HCT116 (cell line): Measurements from ENCODE around the gene COA1.

ENCODE experiments used
- CEBPB ChIP-seq: IDR thresholded peaks from 2 replicates; pipeline ENCODE4 v1.6.1; 2012; ENCODE audit warnings: low read depth
- YY1 ChIP-seq: IDR thresholded peaks from 2 replicates; pipeline ENCODE4 v1.6.1; 2011; ENCODE audit warnings: low read length, low read depth, moderate library complexity, mild to moderate bottlenecking; ENCODE audit not compliant: insufficient replicate concordance; ENCODE audit errors: extremely low read depth
- TF ChIP-seq, protein P1 (sequence below), 3 experiments: fragments of 200-600 bp in 1 of 3; sonication (generic) in 1 of 3; IDR thresholded peaks in 2 of 3; conservative IDR thresholded peaks in 1 of 3; 2 replicates each; pipeline ENCODE4 v1.5.1; 2012 to 2017; ENCODE audit warnings: low read depth in 2 of 3, low read length in 2 of 3, antibody characterized with exemption in 1 of 3, borderline replicate concordance in 1 of 3, control low read depth in 1 of 3, mild to moderate bottlenecking in 1 of 3, mixed read lengths in 1 of 3, mixed run types in 1 of 3, moderate library complexity in 1 of 3; ENCODE audit not compliant: insufficient read depth in 1 of 3
- TF ChIP-seq, protein P2 (sequence below): IDR thresholded peaks from 2 replicates; pipeline ENCODE4 v1.6.1; 2011; ENCODE audit warnings: mild to moderate bottlenecking, low read length, moderate library complexity; ENCODE audit not compliant: insufficient replicate concordance; ENCODE audit errors: extremely low read depth
- TF ChIP-seq, protein P3 (sequence below): IDR thresholded peaks from 2 replicates; pipeline ENCODE4 v1.6.1; 2012; ENCODE audit warnings: low read depth

DNA sequence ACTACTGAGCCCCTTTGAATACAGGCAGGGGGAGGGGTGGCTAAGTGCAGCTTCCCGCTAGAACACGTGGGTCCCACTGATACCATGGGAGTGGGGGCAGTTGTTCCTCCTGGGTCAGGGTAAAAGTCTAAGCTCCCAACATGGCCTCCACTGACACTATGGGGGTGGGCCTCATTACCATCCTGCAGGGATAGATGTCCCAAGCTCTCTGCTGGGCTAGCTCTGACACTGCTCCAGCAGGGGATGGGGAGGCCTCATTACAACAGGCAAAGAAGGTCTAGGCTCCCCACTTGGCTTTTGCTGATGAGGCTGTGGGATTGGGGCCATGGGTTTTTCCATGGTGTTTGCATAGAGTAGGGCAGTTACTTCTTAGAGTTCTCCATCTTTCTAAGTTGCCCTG lies 94.9 kb downstream of the COA1 start:
- TF ChIP-seq, protein P1, sequence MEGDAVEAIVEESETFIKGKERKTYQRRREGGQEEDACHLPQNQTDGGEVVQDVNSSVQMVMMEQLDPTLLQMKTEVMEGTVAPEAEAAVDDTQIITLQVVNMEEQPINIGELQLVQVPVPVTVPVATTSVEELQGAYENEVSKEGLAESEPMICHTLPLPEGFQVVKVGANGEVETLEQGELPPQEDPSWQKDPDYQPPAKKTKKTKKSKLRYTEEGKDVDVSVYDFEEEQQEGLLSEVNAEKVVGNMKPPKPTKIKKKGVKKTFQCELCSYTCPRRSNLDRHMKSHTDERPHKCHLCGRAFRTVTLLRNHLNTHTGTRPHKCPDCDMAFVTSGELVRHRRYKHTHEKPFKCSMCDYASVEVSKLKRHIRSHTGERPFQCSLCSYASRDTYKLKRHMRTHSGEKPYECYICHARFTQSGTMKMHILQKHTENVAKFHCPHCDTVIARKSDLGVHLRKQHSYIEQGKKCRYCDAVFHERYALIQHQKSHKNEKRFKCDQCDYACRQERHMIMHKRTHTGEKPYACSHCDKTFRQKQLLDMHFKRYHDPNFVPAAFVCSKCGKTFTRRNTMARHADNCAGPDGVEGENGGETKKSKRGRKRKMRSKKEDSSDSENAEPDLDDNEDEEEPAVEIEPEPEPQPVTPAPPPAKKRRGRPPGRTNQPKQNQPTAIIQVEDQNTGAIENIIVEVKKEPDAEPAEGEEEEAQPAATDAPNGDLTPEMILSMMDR (IDR thresholded peaks at IDR 0.05 in 2 of 3, conservative IDR thresholded peaks at IDR 0.05 in 1 of 3; ENCODE audit: borderline replicate concordance in 1 of 3, insufficient read depth in 1 of 3, low read depth in 2 of 3, low read length in 2 of 3), result no peak
- TF ChIP-seq, protein P2, sequence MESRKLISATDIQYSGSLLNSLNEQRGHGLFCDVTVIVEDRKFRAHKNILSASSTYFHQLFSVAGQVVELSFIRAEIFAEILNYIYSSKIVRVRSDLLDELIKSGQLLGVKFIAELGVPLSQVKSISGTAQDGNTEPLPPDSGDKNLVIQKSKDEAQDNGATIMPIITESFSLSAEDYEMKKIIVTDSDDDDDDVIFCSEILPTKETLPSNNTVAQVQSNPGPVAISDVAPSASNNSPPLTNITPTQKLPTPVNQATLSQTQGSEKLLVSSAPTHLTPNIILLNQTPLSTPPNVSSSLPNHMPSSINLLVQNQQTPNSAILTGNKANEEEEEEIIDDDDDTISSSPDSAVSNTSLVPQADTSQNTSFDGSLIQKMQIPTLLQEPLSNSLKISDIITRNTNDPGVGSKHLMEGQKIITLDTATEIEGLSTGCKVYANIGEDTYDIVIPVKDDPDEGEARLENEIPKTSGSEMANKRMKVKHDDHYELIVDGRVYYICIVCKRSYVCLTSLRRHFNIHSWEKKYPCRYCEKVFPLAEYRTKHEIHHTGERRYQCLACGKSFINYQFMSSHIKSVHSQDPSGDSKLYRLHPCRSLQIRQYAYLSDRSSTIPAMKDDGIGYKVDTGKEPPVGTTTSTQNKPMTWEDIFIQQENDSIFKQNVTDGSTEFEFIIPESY, result no peak
- TF ChIP-seq CEBPB (no peak), YY1 (no peak)
- TF ChIP-seq, protein P3, sequence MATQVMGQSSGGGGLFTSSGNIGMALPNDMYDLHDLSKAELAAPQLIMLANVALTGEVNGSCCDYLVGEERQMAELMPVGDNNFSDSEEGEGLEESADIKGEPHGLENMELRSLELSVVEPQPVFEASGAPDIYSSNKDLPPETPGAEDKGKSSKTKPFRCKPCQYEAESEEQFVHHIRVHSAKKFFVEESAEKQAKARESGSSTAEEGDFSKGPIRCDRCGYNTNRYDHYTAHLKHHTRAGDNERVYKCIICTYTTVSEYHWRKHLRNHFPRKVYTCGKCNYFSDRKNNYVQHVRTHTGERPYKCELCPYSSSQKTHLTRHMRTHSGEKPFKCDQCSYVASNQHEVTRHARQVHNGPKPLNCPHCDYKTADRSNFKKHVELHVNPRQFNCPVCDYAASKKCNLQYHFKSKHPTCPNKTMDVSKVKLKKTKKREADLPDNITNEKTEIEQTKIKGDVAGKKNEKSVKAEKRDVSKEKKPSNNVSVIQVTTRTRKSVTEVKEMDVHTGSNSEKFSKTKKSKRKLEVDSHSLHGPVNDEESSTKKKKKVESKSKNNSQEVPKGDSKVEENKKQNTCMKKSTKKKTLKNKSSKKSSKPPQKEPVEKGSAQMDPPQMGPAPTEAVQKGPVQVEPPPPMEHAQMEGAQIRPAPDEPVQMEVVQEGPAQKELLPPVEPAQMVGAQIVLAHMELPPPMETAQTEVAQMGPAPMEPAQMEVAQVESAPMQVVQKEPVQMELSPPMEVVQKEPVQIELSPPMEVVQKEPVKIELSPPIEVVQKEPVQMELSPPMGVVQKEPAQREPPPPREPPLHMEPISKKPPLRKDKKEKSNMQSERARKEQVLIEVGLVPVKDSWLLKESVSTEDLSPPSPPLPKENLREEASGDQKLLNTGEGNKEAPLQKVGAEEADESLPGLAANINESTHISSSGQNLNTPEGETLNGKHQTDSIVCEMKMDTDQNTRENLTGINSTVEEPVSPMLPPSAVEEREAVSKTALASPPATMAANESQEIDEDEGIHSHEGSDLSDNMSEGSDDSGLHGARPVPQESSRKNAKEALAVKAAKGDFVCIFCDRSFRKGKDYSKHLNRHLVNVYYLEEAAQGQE, result no peak
